ENCODE data around the gene ABHD15.

ABHD15 gene

GRCh38 chr17:29571883-29572681 lies 5.2 kb upstream of the ABHD15 start:
- peaks cover 17% of the 10 kb centered on the region for H3K79me1 ChIP-seq (replicated peaks; ENCODE audit: low read length, poor library complexity, severe bottlenecking)
- H3K4me3 ChIP-seq (ENCODE audit: insufficient read depth in 1 of 2, low read depth in 1 of 2, low read length in 2 of 2): peak overlapping the region in 1 of 2 experiments; percentile 23
- H3K4me1 ChIP-seq (ENCODE audit: control insufficient read depth, insufficient read depth, low read depth, low read length): peaks cover 29% of the 10 kb centered on the region
- H2AK5ac ChIP-seq (ENCODE audit: low read length, severe bottlenecking): peak overlapping the region; percentile 21
- no peaks in the 10 kb centered on the region for H3K27me3 ChIP-seq (ENCODE audit: control insufficient read depth in 1 of 2, insufficient read depth in 1 of 2, low read length in 2 of 2)
- H3K4me2 ChIP-seq (ENCODE audit: low read length, poor library complexity, severe bottlenecking): peak overlapping the region; percentile 57
- H2BK12ac ChIP-seq (ENCODE audit: low read length in 2 of 2): peak overlapping the region in 1 of 2 experiments; percentile 34
- peak overlapping the region; percentile 26 for H3K9ac ChIP-seq (ENCODE audit: low read length)
- H3K36me3 ChIP-seq (ENCODE audit: control insufficient read depth in 1 of 2, insufficient read depth in 2 of 2, low read depth in 1 of 2, low read length in 2 of 2): peaks cover 59% of the 10 kb centered on the region in 2 experiments
- DNase-seq: no peak
- H3K23ac ChIP-seq (ENCODE audit: low read length in 2 of 2): no peak overlapping the region
- H4K91ac ChIP-seq (ENCODE audit: low read length): peak overlapping the region; percentile 64
- no peaks in the 10 kb centered on the region for H3K9me3 ChIP-seq (ENCODE audit: control insufficient read depth, low read length)
- H3K27ac ChIP-seq (ENCODE audit: low read length, poor library complexity, severe bottlenecking): no peak overlapping the region
- peak overlapping the region; percentile 67 to 81 for H3K18ac ChIP-seq (ENCODE audit: low read depth in 1 of 2, low read length in 2 of 2)
- peak overlapping the region in 1 of 2 experiments; percentile 21 for H3K4ac ChIP-seq (ENCODE audit: low read depth in 1 of 2, low read length in 2 of 2)
- H2BK15ac ChIP-seq (ENCODE audit: low read depth, poor library complexity, severe bottlenecking): no peak overlapping the region
- H2BK120ac ChIP-seq (ENCODE audit: low read depth, low read length): no peak overlapping the region
- H4K8ac ChIP-seq (ENCODE audit: low read length): peak overlapping the region; percentile 87
- H2BK5ac ChIP-seq (ENCODE audit: low read depth, low read length, poor library complexity, severe bottlenecking): no peak overlapping the region
- no peak overlapping the region for H3K14ac ChIP-seq (ENCODE audit: low read length in 2 of 2)
- H2AFZ ChIP-seq (ENCODE audit: low read depth, low read length): no peak overlapping the region
- WGBS: 69% methylated on average over 26 of the region's 30 CpGs

GRCh38 chr17:29571486-29571882 lies 4.6 kb upstream of the ABHD15 start:
- Histone ChIP-seq H2BK5ac (ENCODE audit: low read depth, low read length, poor library complexity, severe bottlenecking) (no peak overlapping the region), H3K27ac (ENCODE audit: low read length, poor library complexity, severe bottlenecking) (no peak overlapping the region), H3K9ac (ENCODE audit: low read length) (no peak overlapping the region), H2AFZ (ENCODE audit: low read depth, low read length) (no peak overlapping the region), H3K14ac (ENCODE audit: low read length in 2 of 2) (no peak overlapping the region), H3K4ac (ENCODE audit: low read depth in 1 of 2, low read length in 2 of 2) (no peak overlapping the region), H3K4me1 (ENCODE audit: control insufficient read depth, insufficient read depth, low read depth, low read length) (peaks cover 31% of the 10 kb centered on the region), H3K36me3 (ENCODE audit: control insufficient read depth in 1 of 2, insufficient read depth in 2 of 2, low read depth in 1 of 2, low read length in 2 of 2) (peaks cover 53% of the 10 kb centered on the region in 2 experiments), H3K9me3 (ENCODE audit: control insufficient read depth, low read length) (no peaks in the 10 kb centered on the region), H4K91ac (ENCODE audit: low read length) (no peak overlapping the region), H3K4me2 (ENCODE audit: low read length, poor library complexity, severe bottlenecking) (no peak overlapping the region), H4K8ac (ENCODE audit: low read length) (no peak overlapping the region), H2BK15ac (ENCODE audit: low read depth, poor library complexity, severe bottlenecking) (no peak overlapping the region), H3K18ac (ENCODE audit: low read depth in 1 of 2, low read length in 2 of 2) (no peak overlapping the region), H3K23ac (ENCODE audit: low read length in 2 of 2) (no peak overlapping the region), H2BK120ac (ENCODE audit: low read depth, low read length) (no peak overlapping the region), H3K79me1 (replicated peaks; ENCODE audit: low read length, poor library complexity, severe bottlenecking) (peaks cover 14% of the 10 kb centered on the region), H3K27me3 (ENCODE audit: control insufficient read depth in 1 of 2, insufficient read depth in 1 of 2, low read length in 2 of 2) (no peaks in the 10 kb centered on the region), H2AK5ac (ENCODE audit: low read length, severe bottlenecking) (no peak overlapping the region), H3K4me3 (ENCODE audit: insufficient read depth in 1 of 2, low read depth in 1 of 2, low read length in 2 of 2) (no peak overlapping the region), H2BK12ac (ENCODE audit: low read length in 2 of 2) (no peak overlapping the region)
- DNase-seq: no peak
- WGBS: 97% methylated on average over 6 of the region's 6 CpGs

- Histone ChIP-seq H3K9me3 (ENCODE audit: control insufficient read depth, low read length) (no peaks in the 10 kb centered on the region), H2AK5ac (ENCODE audit: low read length, severe bottlenecking) (no peak overlapping the region), H2BK12ac (ENCODE audit: low read length in 2 of 2) (peak overlapping the region in 1 of 2 experiments; percentile 27), H3K18ac (ENCODE audit: low read depth in 1 of 2, low read length in 2 of 2) (no peak overlapping the region), H3K27me3 (ENCODE audit: control insufficient read depth in 1 of 2, insufficient read depth in 1 of 2, low read length in 2 of 2) (no peaks in the 10 kb centered on the region), H3K4me1 (ENCODE audit: control insufficient read depth, insufficient read depth, low read depth, low read length) (peaks cover 41% of the 10 kb centered on the region), H4K8ac (ENCODE audit: low read length) (no peak overlapping the region), H2BK5ac (ENCODE audit: low read depth, low read length, poor library complexity, severe bottlenecking) (no peak overlapping the region), H3K4me2 (ENCODE audit: low read length, poor library complexity, severe bottlenecking) (no peak overlapping the region), H3K36me3 (ENCODE audit: control insufficient read depth in 1 of 2, insufficient read depth in 2 of 2, low read depth in 1 of 2, low read length in 2 of 2) (peaks cover 43 to 44% of the 10 kb centered on the region in 2 experiments), H3K9ac (ENCODE audit: low read length) (no peak overlapping the region), H3K79me1 (replicated peaks; ENCODE audit: low read length, poor library complexity, severe bottlenecking) (peaks cover 17% of the 10 kb centered on the region), H3K4ac (ENCODE audit: low read depth in 1 of 2, low read length in 2 of 2) (no peak overlapping the region), H4K91ac (ENCODE audit: low read length) (no peak overlapping the region), H3K14ac (ENCODE audit: low read length in 2 of 2) (no peak overlapping the region), H2AFZ (ENCODE audit: low read depth, low read length) (no peak overlapping the region), H3K4me3 (ENCODE audit: insufficient read depth in 1 of 2, low read depth in 1 of 2, low read length in 2 of 2) (no peak overlapping the region), H2BK120ac (ENCODE audit: low read depth, low read length) (no peak overlapping the region), H2BK15ac (ENCODE audit: low read depth, poor library complexity, severe bottlenecking) (no peak overlapping the region), H3K23ac (ENCODE audit: low read length in 2 of 2) (no peak overlapping the region), H3K27ac (ENCODE audit: low read length, poor library complexity, severe bottlenecking) (no peak overlapping the region)
- WGBS: 93% methylated on average over 7 of the region's 7 CpGs
- DNase-seq: no peak
Measured at GRCh38 chr17:29570521-29570920, 3.7 kb upstream of the ABHD15 start.

GRCh38 chr17:29569245-29569950 lies 2.6 kb upstream of the ABHD15 start:
- Histone ChIP-seq H3K9me3 (ENCODE audit: control insufficient read depth, low read length) (no peaks in the 10 kb centered on the region), H2AFZ (ENCODE audit: low read depth, low read length) (peak overlapping the region; percentile 72), H2BK5ac (ENCODE audit: low read depth, low read length, poor library complexity, severe bottlenecking) (no peak overlapping the region), H3K4me3 (ENCODE audit: insufficient read depth in 1 of 2, low read depth in 1 of 2, low read length in 2 of 2) (peak overlapping the region; percentile 75 to 88), H3K9ac (ENCODE audit: low read length) (peak overlapping the region; percentile 86), H2BK120ac (ENCODE audit: low read depth, low read length) (no peak overlapping the region), H3K27ac (ENCODE audit: low read length, poor library complexity, severe bottlenecking) (peak overlapping the region; percentile 79), H2BK15ac (ENCODE audit: low read depth, poor library complexity, severe bottlenecking) (no peak overlapping the region), H3K27me3 (ENCODE audit: control insufficient read depth in 1 of 2, insufficient read depth in 1 of 2, low read length in 2 of 2) (no peaks in the 10 kb centered on the region), H3K4me1 (ENCODE audit: control insufficient read depth, insufficient read depth, low read depth, low read length) (peaks cover 39% of the 10 kb centered on the region), H3K79me1 (replicated peaks; ENCODE audit: low read length, poor library complexity, severe bottlenecking) (peaks cover 19% of the 10 kb centered on the region), H4K91ac (ENCODE audit: low read length) (no peak overlapping the region), H3K4ac (ENCODE audit: low read depth in 1 of 2, low read length in 2 of 2) (peak overlapping the region in 1 of 2 experiments; percentile 96), H3K14ac (ENCODE audit: low read length in 2 of 2) (peak overlapping the region in 1 of 2 experiments; percentile 94), H3K4me2 (ENCODE audit: low read length, poor library complexity, severe bottlenecking) (peak overlapping the region; percentile 85), H3K23ac (ENCODE audit: low read length in 2 of 2) (peak overlapping the region in 1 of 2 experiments; percentile 56), H3K36me3 (ENCODE audit: control insufficient read depth in 1 of 2, insufficient read depth in 2 of 2, low read depth in 1 of 2, low read length in 2 of 2) (peaks cover 32 to 33% of the 10 kb centered on the region in 2 experiments), H2AK5ac (ENCODE audit: low read length, severe bottlenecking) (no peak overlapping the region), H4K8ac (ENCODE audit: low read length) (no peak overlapping the region), H2BK12ac (ENCODE audit: low read length in 2 of 2) (peak overlapping the region in 1 of 2 experiments; percentile 76), H3K18ac (ENCODE audit: low read depth in 1 of 2, low read length in 2 of 2) (peak overlapping the region in 1 of 2 experiments; percentile 91)
- DNase-seq: peak; percentile 43
- WGBS: 65% methylated on average over 7 of the region's 14 CpGs
